Fibroblast of villous mesenchyme (primary cell): ENCODE results near the gene ZNF341. TPM values are rescaled to one million over a fixed set of nuclear protein-coding genes. Genes with fewer than 3 reads are reported as not detected.

Experiments used
- DNase-seq: peaks from one replicate; pipeline ENCODE4 v3.0.0-alpha.2; 2010; ENCODE audit warnings: low read depth
- H3K4me3 ChIP-seq: 2 replicates; pipeline ENCODE4 v1.5.1; 2011; ENCODE audit warnings: low read depth, mild to moderate bottlenecking, low read length
- CTCF ChIP-seq: IDR thresholded peaks from 2 replicates; pipeline ENCODE4 v1.5.1; 2012; ENCODE audit warnings: low read depth, mild to moderate bottlenecking, low read length; ENCODE audit not compliant: insufficient read depth
- total RNA-seq: library from RNA; depleted of rRNA; stranded (reverse); fragments of >200 nt; gene quantifications from 2 replicates; pipeline ENCODE4 v1.2.3, GENCODE V29; 2012

Gene ZNF341
- total RNA-seq, 1 donor = 1.3 TPM

GRCh38 chr20:33703498-33704137 is 28.2 kb upstream of the ZNF341 start:
- DNase-seq = no peak
- TF ChIP-seq CTCF = no peak
- no peak overlapping the region for H3K4me3 ChIP-seq

GRCh38 chr20:33704197-33704924 is 27.4 kb upstream of the ZNF341 start:
- DNase-seq = no peak
- H3K4me3 ChIP-seq = no peak overlapping the region
- TF ChIP-seq CTCF = no peak

GRCh38 chr20:33707668-33708067 is 24.1 kb upstream of the ZNF341 start:
- no peak for TF ChIP-seq CTCF
- DNase-seq = no peak
- H3K4me3 ChIP-seq = no peak overlapping the region

- H3K4me3 ChIP-seq = no peak overlapping the region
- DNase-seq = no peak
- TF ChIP-seq CTCF = no peak
These were observed 22.4 kb upstream of the ZNF341 start for GRCh38 chr20:33709398-33709797.

- no peak overlapping the region for H3K4me3 ChIP-seq
- no peak for DNase-seq
- no peak for TF ChIP-seq CTCF
These were observed 21.8 kb upstream of the ZNF341 start for GRCh38 chr20:33709905-33710541.

GRCh38 chr20:33710681-33711445 is 20.9 kb upstream of the ZNF341 start:
- no peak for TF ChIP-seq CTCF

More at GRCh38 chr20:33710681-33711445, 20.9 kb upstream of the ZNF341 start:
- H3K4me3 ChIP-seq = no peak overlapping the region
- DNase-seq = no peak
